T1000 (cell line): ENCODE results near the gene POMT2.
"Not testable (repeated sequence)": the region's sequence is repeated elsewhere in the genome, so short reads cannot be mapped to it uniquely, and the experiment has no call there.

Experiments
- DNase-seq: peaks from one replicate; lab custom pipeline; 2025; ENCODE audit warnings: mixed read lengths; lab: John Stamatoyannopoulos, UW

The POMT2 gene

GRCh38 chr14:77296906-77297305 is 23.8 kb downstream of the POMT2 start:
- no peak for DNase-seq

DNA sequence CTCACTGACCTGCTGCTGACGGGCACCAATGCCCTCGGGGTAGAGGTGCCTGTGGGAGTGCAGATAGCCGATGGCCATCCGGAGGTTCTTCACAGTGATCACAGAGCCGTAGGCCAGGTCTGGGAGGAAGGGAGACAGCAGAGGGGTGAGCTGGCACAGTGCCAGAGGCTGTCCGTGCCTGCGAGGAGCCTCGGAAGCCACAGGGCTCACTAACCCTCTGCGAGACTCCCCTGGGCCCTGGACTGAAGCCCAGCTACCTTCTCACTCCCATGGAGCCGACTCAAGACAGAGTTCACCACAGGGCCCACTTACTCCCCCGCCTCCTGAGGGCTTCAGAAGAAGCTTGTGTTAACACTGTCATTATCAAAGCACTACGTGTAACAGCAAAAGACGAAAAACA is 24.5 kb downstream of the POMT2 start:
- DNase-seq = no peak

- no peak for DNase-seq
Observed at GRCh38 chr14:77290705-77291104, 30.0 kb downstream of the POMT2 start.

DNA sequence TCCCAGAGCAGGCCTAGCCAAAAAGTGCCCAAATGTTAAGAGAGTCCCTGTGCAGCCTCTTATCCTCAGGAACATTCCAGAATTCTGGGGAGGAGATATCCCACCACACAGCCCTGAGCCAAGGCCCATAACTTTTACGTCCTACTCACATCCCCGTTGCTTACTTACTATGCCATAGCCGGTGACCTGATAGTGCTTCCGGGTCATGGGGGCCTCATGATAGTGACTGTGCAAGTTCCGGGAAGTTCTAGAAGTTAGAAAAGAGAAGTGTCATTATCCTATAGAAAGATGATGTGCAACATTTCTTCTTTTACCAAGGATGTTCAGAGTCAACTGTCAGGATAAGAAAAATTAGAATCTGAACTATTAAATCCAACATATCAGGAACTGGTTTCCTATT is 34.1 kb downstream of the POMT2 start:
- DNase-seq = no peak

GRCh38 chr14:77284466-77284865 is 36.2 kb downstream of the POMT2 start:
- DNase-seq = no peak

- DNase-seq = no peak
Observed at GRCh38 chr14:77284066-77284465, 36.6 kb downstream of the POMT2 start.

DNA sequence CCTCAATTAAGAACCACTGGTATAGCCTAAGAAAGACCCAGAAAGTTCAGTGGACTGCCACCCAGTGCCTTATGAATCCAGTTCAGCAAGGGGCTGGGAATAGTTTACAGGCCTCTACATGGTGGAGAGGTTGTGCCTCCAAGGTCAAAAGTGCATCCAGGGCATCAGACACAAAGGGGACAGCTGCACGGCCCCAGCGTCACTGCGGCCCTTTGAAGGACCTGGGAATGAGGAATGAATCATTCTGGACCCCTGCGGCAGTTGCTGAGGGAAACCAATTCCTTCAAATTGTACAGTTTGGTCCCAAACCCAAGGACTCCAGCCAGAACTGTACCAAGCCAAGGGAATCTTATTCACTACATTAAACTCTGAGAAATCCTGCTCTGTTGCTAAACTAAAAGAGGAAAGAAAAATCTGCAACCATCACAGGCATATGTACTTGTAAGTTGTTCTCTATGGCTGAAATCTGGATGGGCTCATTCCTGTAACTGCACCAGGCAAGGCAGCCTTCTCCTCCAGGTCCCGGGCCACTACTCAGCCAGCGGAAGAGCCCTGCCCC is 38.8 kb downstream of the POMT2 start:
- no peak for DNase-seq

- not testable (repeated sequence) for DNase-seq
Observed at GRCh38 chr14:77280921-77281320, 39.8 kb downstream of the POMT2 start.

GRCh38 chr14:77279719-77280118 is 41.0 kb downstream of the POMT2 start:
- DNase-seq = no peak

DNA sequence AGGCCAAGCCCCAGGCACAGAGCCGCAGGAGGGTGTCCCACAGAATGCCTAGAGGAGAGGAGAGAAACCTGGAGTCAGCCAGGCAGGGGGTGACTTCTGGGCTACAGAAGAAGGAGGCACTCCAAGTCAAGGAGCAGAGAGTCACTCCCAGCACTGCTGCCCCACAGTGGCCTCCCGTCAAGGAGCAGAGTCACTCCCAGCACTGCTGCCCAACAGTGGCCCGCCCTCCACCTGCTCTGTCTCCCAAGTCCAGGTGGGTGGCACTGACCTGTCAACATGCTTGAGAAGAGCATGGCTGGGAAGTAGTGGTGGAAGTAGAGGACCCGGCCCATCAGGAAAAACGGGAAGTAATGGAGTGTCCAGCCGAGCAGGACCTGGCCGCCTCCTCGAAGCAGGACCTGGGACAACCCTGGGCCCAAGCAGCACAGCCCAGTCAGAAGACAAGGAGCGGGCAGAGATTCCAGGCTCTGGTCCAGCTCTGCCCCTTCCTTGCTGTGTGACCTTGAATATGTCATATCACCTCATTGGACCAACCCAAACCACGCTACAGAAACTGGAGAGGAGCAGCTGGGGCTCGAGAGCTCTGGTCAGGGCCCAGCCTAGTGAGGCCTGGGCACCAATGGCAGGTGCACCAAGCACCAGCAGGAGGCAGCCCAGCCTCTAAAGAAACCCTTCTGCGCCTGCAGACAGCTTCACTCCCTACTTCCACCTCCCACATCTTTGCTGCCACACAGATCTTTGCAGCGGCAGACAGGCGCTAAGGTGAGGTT is 42.0 kb downstream of the POMT2 start:
- DNase-seq = no peak

GRCh38 chr14:77276959-77277358 is 43.7 kb downstream of the POMT2 start:
- no peak for DNase-seq

DNA sequence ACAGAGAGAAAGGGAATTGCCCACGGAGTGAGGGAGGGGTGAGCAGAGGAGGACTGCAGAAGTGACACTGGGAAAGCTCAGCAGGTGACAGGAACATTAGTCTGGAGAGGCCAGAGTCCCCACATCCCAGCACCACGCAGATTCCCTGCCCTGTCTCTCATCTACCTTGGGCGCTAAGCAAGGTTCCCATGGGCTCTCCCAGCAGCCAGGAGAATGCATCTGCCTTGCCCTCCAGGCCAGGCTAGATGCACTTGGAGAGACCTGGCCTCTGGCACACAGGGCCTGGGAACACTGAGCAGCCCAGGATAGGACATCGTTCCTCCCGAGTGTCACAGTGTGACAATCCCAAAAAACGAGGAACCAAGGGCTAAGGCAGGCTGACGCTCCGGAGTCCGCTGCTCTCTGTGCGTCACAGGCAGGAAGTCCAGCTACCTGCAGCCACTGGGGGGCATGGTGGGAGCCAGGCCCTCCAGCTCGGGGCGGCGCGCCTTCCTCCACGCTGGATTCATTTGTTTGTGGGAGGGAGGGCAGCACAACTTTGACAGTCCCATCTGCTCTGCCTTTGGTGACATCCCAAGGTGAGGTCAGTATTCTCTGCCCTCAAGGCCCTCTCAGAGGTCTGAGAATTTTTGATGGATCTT is 44.3 kb downstream of the POMT2 start:
- DNase-seq = no peak

DNA sequence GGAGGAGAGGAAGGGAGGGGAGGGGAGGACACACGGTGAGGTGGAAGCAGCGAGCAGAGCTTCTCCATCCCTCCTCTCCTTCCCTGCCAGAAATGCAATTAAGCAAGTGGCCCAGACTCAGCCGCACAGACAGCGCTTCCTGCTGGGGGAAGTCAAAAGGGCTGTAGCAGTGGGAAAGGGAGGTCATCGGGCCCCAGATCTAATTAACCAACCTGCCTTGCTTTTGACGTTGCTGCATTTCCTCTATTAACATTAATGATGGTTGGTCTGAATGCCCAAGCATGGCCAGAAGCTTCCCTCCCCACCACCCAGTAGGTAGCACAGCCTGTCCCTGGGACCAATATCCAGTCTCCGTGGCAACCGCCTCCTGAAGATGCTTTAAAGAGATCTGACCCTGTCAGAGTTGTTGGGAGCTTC is 45.1 kb downstream of the POMT2 start:
- no peak for DNase-seq

- no peak for DNase-seq
Observed at GRCh38 chr14:77275041-77275580, 45.6 kb downstream of the POMT2 start.

- DNase-seq = no peak
Observed at GRCh38 chr14:77273796-77274195, 46.9 kb downstream of the POMT2 start.

- DNase-seq = no peak
Observed at GRCh38 chr14:77272261-77272660, 48.4 kb downstream of the POMT2 start.

GRCh38 chr14:77271113-77271710 is 49.5 kb downstream of the POMT2 start, which contains the start of gene NGB:
TSS of gene NGB (minus strand) at chr14:77271206. CDS start at chr14:77270937, 269 bp downstream.
- no peak for DNase-seq

- DNase-seq = no peak
Observed at GRCh38 chr14:77270361-77271112, 50.1 kb downstream of the POMT2 start.

DNA sequence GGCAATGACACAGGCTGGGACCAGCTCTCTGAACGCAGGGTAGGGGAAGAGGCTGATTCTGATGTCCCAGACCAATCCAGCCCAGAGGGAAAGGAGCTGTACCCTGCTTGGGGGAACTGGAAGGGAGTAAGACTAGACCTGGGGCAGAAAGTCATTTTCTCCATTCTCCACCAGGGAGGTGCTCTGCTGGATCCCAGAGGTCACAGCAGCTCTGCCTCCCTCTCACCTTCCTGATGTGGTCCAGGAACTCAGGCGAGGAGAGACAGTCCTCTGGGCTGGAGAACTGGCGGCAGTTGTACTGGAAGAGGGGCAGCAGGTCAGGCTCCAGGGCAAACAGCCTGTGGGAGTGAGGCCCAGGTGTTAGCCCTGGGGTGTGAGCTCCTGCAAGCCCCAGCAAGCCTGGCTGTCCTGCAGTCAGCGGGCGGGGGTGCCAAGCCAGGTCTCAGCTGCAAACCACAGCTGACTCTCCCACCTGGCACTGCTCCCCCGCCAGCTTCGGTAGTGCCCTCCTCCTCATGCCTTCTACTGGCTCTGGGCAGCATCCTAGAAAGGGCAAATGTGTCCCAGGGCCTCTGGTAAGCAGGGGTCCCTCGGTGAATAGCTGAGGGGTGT is 51.6 kb downstream of the POMT2 start:
- DNase-seq = no peak

DNA sequence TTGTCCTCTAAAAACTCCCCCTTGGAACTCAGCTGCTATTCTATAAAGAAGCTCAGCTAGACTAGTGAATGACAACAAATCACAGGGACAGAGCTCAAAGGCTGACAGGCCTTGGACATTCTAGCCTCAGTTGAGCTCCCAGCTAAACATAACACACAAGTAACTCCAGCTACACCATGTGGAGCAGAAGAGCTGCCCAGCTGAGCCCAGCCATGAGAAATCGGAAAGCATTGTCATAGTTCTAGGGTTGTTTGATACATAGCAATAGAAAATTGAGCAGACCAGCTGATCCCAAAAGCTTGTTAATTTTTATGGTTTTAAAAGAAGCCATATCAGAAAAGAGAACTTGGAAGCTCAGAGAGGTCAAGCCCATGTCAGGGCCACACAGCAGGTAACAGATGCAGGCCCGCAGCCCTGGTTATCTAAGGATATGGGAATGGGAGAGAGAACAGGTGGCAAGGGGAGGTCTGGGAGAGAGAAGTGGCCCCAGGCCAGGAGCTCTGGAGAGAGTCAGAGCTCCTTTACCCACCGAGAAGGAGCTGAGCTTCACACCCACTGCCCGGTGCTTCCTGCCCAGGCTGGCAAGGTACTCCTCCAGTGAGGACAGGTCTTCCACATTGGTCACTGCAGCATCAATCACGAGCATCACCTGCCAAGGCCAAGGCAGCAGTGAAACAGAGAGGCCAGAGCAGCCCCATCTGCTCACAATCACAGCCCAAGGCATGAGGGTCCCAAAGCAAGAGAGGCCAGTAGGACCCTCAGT is 52.6 kb downstream of the POMT2 start:
- no peak for DNase-seq

DNA sequence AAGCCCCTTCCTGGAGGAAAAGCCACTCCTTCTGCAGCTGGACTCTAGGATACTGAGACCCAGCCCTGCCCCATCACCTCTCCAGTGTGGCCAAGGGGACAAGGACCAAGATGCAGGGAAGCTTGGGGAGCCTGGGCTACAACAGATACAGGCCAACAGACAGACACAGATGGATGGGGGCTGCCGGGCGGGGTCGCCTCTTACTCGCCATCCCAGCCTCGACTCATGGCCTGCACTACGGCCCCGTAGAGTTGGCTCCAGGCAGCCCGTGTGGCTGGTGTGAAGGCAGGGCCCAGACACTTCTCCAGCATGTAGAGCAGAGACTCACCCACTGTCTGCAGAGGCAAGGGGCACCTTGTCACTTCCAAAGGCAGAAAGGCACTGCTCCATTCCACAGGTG is 54.3 kb downstream of the POMT2 start:
- DNase-seq = no peak
